Prostate gland (tissue), 2 donors: ENCODE measurements around the gene RALGPS1. TPM values are rescaled to one million over a fixed set of nuclear protein-coding genes. Genes with fewer than 3 reads are reported as not detected.

Source experiments
- DNase-seq: peaks from one replicate; pipeline ENCODE4 v3.0.0-alpha.2; 2019; ENCODE audit warnings: low spot score
- H3K27ac ChIP-seq, 2 donors: fragments of 200-600 bp; sonication (generic); 2 replicates each; pipeline ENCODE4 v1.5.1; 2017 to 2019
- H3K27me3 ChIP-seq: fragments of 200-600 bp; sonication (generic); replicated peaks from 2 replicates; pipeline ENCODE4 v1.5.1; 2019; ENCODE audit not compliant: insufficient read depth
- H3K36me3 ChIP-seq, 2 donors: fragments of 200-600 bp; sonication (generic); 1 replicate in 1 of 2; 2 replicates in 1 of 2; pipeline versions ENCODE4 v1.5.1 to v1.8.1; 2017 to 2019
- H3K4me1 ChIP-seq: fragments of 200-600 bp; sonication (generic); replicated peaks from 2 replicates; pipeline ENCODE4 v1.5.1; 2019
- H3K4me3 ChIP-seq, 2 donors: fragments of 200-600 bp; sonication (generic); 2 replicates each; pipeline ENCODE4 v1.5.1; 2017 to 2019
- H3K9me3 ChIP-seq: fragments of 200-600 bp; sonication (generic); 2 replicates; pipeline ENCODE4 v1.5.1; 2017
- POLR2A ChIP-seq: fragments of 450-650 bp; IDR thresholded peaks from one replicate; pipeline ENCODE4 v1.6.1; 2016; ENCODE audit warnings: antibody characterized with exemption, mild to moderate bottlenecking
- POLR2AphosphoS5 ChIP-seq: sonication (generic); formaldehyde crosslinking; IDR thresholded peaks from one replicate; pipeline ENCODE4 v1.6.1; 2017; ENCODE audit warnings: antibody characterized with exemption
- WGBS: methylation state at CpG from one replicate; pipeline ENCODE4 v1.1.5; 2018; 5-methylcytosine and 5-hydroxymethylcytosine counted together
- intact Hi-C: fragments of 100-400 bp; cut with DNase I; formaldehyde crosslinking; loops from one replicate; pipeline ENCODE4 v1.14.2; 2022
- total RNA-seq, 2 donors: library from RNA; depleted of rRNA; stranded (reverse); fragments of >200 nt; gene quantifications; one replicate each; pipeline ENCODE4 v1.1.0, GENCODE V29; 2016
- TF ChIP-seq, protein P1 (sequence below), 4 experiments: fragments of 200-600 bp in 2 of 4; fragments of 450-650 bp in 2 of 4; sonication (generic) in 2 of 4; IDR thresholded peaks; 1 replicate in 3 of 4; 2 replicates in 1 of 4; pipeline ENCODE4 v1.5.1; 2016 to 2019; ENCODE audit warnings: antibody characterized with exemption in 4 of 4, mild to moderate bottlenecking in 2 of 4, moderate library complexity in 2 of 4

RALGPS1 gene
- total RNA-seq, 2 donors from 2014 or later, result 14.7 to 20.7 TPM

GRCh38 chr9:126880947-126881332 lies 33.6 kb upstream of the RALGPS1 start:
- Histone ChIP-seq H3K27ac (no peak overlapping the region), H3K9me3 (no peaks in the 10 kb centered on the region), H3K4me1 (peaks cover 5% of the 10 kb centered on the region), H3K27me3 (no peaks in the 10 kb centered on the region), H3K36me3 (no peaks in the 10 kb centered on the region), H3K4me3 (no peak overlapping the region)
- 51% methylated on average over 6 of the region's 6 CpGs for WGBS
- DNase-seq, result no peak
- TF ChIP-seq, protein P1, sequence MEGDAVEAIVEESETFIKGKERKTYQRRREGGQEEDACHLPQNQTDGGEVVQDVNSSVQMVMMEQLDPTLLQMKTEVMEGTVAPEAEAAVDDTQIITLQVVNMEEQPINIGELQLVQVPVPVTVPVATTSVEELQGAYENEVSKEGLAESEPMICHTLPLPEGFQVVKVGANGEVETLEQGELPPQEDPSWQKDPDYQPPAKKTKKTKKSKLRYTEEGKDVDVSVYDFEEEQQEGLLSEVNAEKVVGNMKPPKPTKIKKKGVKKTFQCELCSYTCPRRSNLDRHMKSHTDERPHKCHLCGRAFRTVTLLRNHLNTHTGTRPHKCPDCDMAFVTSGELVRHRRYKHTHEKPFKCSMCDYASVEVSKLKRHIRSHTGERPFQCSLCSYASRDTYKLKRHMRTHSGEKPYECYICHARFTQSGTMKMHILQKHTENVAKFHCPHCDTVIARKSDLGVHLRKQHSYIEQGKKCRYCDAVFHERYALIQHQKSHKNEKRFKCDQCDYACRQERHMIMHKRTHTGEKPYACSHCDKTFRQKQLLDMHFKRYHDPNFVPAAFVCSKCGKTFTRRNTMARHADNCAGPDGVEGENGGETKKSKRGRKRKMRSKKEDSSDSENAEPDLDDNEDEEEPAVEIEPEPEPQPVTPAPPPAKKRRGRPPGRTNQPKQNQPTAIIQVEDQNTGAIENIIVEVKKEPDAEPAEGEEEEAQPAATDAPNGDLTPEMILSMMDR (IDR thresholded peaks at IDR 0.05), result no peak
- TF ChIP-seq POLR2A, result no peak
- no peak for TF ChIP-seq POLR2AphosphoS5
- intact Hi-C loops, result no loop called here

DNA sequence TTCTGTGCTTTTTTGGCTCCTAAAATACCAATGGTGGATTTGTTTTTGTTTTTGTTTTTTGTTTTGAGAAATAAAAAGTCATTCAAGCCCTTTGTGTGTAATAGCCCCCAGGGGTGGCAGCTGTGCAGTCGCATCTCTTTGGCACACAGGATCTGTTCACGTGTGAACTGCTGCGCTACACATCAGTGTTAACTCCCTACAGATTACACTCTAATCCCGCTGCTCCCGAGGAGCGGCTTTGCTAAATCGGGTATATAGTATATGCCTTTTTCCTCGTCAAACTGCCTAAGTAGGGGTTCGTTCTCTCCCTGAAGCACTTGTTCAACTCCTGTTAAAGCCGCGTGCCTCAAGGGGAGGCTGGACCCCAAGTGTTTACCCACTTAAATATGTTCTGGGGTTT lies 31.8 kb upstream of the RALGPS1 start:
- Histone ChIP-seq H3K4me1 (peaks cover 5% of the 10 kb centered on the region), H3K27me3 (no peaks in the 10 kb centered on the region), H3K27ac (peak overlapping the region in 1 of 2 donors; percentile 17), H3K4me3 (no peak overlapping the region), H3K36me3 (no peaks in the 10 kb centered on the region), H3K9me3 (no peaks in the 10 kb centered on the region)
- no peak for DNase-seq
- TF ChIP-seq POLR2AphosphoS5, result no peak
- intact Hi-C loops, result no loop called here
- WGBS, result 81% methylated on average over 11 of the region's 11 CpGs

DNA sequence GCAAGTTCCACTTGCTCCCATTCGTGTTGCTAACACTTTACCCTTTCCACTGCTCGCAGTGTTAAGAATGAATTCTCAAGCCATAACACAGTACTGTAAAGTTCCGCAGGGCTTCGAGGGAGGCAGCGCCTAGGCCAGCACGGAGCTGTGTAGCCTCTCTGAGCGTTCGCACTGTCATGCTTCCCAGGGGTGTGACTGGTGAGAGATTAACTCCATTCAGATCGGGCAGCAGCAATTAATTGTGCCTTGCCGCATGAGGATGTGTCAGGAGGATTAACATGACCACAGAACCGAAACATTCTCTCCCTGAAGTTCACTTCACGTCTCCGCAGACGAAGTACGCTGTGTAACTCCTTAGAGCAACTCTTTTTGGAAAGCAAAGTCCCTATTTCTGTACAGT lies 30.9 kb upstream of the RALGPS1 start:
- no peaks in the 10 kb centered on the region for H3K9me3 ChIP-seq
- H3K27ac ChIP-seq, result peak overlapping the region; percentile 23 to 43
- H3K4me3 ChIP-seq, result no peak overlapping the region
- H3K27me3 ChIP-seq, result no peaks in the 10 kb centered on the region
- 59% methylated on average over 15 of the region's 15 CpGs for WGBS
- TF ChIP-seq POLR2AphosphoS5 (no peak), POLR2A (no peak)
- TF ChIP-seq, protein P1 (IDR thresholded peaks at IDR 0.05), result no peak
- H3K4me1 ChIP-seq, result peaks cover 5% of the 10 kb centered on the region
- H3K36me3 ChIP-seq, result no peaks in the 10 kb centered on the region
- intact Hi-C loops, result no loop called here
- no peak for DNase-seq

GRCh38 chr9:126885131-126885641 lies 29.4 kb upstream of the RALGPS1 start:
- intact Hi-C loops, result no loop called here
- no peak overlapping the region for H3K27ac ChIP-seq
- peaks cover 5% of the 10 kb centered on the region for H3K4me1 ChIP-seq
- no peak overlapping the region for H3K4me3 ChIP-seq
- DNase-seq, result no peak
- H3K36me3 ChIP-seq, result no peaks in the 10 kb centered on the region
- TF ChIP-seq POLR2AphosphoS5 (no peak), POLR2A (no peak)
- TF ChIP-seq, protein P1 (IDR thresholded peaks at IDR 0.05), result no peak
- no peaks in the 10 kb centered on the region for H3K9me3 ChIP-seq
- no peaks in the 10 kb centered on the region for H3K27me3 ChIP-seq
- WGBS, result 76% methylated on average over 6 of the region's 6 CpGs

- Histone ChIP-seq H3K9me3 (no peaks in the 10 kb centered on the region), H3K36me3 (no peaks in the 10 kb centered on the region), H3K4me1 (peaks cover 5% of the 10 kb centered on the region), H3K4me3 (no peak overlapping the region), H3K27ac (no peak overlapping the region), H3K27me3 (no peaks in the 10 kb centered on the region)
- no peak for TF ChIP-seq POLR2A
- no peak for TF ChIP-seq POLR2AphosphoS5
- TF ChIP-seq, protein P1 (IDR thresholded peaks at IDR 0.05), result no peak
- DNase-seq, result no peak
- 76% methylated on average over 23 of the region's 23 CpGs for WGBS
- intact Hi-C loops, result no loop called here
Measured at GRCh38 chr9:126886034-126886822, 28.4 kb upstream of the RALGPS1 start.
